HG03064 (cell line): Measurements from ENCODE around the gene DLX4.

ENCODE experiments used
- ATAC-seq: cut with Tn5 transposase; IDR thresholded peaks from one replicate; pipeline ENCODE4 v1.9.1; 2021; ENCODE audit warnings: low read depth; ENCODE audit not compliant: unreplicated experiment

Gene DLX4

DNA sequence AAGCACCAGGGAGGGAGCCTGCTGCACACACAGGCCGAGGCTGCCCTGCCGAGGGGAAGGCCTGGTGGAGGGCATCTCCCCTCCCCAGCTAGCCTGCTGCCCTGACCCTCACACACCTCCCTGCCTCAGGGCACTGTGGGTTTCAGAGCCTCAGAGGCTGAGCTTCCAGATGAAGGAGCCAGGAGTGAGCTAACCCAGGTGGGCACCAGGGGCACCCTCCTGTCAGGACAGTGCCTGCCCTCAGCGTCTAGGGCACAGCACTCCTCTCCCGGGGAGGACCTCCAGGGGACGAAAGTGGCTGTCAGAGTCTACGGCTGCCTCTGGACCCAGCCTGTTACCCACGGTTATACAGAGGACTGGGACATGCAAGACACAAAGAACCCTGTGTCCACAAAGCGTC, 22.8 kb upstream of the DLX4 start:
- no peak for ATAC-seq

DNA sequence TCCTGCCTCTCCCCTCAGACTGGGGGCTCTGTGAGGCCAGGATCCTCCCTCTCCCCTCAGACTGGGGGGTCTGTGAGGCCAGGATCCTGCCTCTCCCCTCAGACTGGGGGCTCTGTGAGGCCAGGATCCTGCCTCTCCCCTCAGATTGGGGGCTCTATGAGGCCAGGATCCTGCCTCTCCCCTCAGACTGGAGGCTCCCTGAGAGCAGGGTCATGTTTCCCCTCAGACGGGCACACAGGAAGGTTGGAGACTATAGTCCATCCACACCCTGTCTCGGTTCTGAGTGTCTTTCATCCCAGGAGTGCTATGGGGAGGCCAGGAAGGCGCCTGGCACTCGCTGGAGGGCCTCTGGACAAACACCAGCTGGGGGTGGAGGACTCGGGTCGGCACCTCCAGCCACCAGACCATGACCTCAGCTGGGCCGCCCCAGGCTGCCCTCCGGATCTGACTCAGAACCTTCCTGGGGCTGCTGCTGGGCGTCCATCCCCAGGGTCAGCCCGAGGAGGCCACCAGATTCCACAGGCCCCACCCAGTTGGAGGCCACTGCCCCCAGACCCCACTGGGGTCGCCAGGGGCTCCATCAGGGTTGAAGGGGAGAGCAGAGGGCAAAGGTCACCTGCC, 21.9 kb upstream of the DLX4 start:
- ATAC-seq = no peak

DNA sequence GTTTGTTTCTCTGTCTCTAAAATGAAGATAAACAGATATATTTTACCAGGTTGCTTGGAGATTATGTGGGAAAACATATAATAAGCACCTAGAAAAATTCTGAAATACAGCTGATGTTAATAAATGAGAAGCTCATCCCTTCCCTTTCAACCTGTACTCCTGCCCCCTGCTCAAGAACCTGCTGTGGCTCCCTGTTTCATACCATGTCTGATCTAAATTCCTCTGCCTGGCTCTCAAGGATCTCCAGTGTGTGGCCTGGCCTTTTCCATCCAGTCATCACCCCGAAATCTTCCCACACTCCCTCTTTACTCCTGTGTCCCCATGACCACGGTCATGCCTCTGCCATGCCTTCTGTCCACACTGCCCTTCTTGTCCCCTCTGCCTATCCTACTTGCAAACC, 19.4 kb upstream of the DLX4 start:
- no peak for ATAC-seq

DNA sequence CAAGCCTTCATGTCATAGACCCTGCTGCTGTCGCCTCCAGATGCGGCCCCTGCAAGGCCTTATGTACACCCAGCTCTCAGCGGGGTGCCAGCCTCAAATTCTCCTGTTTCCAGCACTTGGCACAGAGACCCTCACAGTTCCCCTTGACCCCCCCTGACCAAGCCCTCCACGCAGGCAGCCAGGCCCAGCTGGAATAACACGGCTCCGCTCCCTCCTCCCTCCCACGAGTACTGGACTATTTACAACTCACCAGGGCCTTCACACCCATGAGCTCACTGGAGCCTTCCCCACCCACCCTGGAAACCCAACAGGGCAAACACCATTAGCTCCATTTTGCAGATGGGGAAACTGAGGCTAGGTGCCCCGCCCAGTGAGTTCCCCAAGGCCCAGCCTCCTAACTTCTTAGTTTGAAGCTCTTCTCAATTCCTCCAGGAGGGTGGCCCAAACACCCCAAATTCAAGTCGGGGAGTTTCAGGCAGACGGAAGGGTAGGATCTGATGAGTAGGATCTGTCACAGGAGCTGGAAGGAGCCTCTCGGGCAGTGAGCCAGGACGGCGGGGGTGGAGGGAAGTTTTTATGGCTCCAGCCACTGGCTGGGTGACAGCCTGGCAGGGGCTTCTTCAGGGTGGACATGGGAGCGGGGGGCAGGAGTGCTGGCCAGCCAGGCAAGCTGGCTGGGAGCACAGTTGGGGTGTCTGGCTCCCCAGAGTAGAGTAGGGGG, 17.5 kb upstream of the DLX4 start:
- no peak for ATAC-seq

DNA sequence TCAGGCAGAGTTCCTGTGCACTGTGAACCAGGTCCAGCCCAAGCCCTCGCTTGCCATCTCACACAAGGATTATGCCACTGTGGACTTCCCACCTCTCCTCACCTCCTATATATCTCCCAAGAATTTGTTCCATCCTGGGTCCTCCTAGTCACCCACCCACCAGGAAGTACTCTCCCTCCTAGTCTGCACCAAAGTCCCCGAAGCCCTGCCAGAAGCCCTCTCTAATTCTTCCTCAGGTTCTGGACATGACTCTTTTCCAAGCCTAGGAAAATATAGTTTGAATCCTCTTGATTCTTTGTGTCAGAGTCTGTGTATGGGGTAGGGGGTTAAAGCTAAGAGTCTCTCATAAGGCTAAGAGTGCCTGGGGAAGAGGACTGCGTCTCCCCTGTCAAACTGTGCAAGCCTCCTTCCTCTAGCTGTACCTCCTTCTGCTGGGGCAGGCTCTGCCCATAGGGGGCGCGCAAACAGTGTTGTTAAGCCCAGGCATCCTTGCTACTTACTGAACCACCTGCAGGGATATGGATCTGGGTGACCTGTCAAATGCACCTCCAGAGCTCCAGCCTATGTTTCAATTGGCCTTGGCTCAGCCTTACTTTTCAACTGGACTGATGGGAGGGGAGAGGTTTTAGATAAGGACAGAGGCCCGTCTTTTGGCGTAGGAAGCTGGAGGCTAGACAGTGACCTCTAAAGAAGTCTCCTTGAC, 16.6 kb upstream of the DLX4 start:
- ATAC-seq = no peak

DNA sequence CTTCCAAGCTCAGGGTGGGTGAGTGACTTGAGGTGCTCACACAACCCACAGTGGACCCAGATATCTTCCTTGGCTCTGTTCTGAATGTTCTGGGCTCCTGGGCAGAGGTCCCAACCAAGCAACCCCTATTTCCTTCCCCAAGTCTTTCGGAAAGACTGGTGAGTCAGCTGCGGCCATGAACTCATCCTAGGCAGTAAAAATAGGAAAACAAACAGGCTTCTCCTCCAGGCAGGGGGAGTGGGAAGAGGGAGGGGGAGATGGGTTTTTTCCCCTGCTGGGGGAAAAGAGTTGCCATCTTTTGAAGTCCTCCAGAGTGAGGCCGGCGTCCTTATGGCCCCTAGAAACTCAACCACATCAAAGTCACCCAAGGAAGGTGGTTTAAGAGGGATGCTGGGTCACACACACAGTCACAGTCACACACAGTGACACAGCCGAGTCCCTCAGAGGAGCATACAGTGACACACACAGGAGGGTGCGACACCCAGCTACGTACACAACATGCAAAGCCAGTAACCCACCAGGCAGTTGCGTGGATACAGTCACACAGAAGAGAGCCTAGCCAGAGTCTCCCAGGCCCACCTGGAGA, 16.0 kb upstream of the DLX4 start:
- no peak for ATAC-seq

DNA sequence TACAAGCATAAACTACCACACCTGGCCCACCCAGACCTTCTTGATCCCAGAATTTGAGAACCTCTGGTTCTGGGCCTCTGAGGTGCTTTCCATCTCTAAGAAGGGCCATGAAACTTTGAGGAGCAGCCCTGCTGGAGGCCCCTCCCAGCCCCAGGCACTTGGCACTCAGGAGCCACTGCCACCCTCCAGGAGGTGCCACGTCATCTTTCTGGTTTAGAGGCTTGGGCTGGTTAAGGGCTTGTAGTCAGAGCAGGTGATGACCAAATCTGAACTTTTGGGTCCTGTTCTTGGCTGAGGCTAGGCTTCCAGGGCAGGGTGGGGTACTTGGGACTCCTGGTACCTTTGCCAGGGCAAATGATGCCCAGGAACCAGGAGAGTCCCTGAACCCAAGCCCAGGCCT, 13.8 kb upstream of the DLX4 start:
- no peak for ATAC-seq

DNA sequence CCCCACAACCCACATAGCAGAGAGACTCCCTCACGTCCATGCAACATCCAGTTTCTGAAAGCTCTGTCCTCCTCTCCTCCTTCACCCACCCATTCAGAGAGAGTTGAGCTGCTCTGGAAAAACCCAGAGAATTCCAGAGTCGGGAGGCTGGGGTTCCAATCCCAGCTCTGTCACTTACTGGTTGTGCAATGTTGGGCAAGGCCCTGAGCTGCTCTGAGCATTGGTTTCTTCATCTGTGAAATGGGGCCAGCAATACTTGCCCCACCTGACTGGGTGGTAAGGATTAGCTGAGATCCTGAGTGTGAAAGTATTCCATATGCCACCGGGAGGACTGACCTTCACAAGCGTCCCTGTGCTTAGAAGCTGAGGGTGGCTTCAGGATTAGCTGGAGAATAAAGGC, 12.2 kb upstream of the DLX4 start:
- ATAC-seq = no peak

DNA sequence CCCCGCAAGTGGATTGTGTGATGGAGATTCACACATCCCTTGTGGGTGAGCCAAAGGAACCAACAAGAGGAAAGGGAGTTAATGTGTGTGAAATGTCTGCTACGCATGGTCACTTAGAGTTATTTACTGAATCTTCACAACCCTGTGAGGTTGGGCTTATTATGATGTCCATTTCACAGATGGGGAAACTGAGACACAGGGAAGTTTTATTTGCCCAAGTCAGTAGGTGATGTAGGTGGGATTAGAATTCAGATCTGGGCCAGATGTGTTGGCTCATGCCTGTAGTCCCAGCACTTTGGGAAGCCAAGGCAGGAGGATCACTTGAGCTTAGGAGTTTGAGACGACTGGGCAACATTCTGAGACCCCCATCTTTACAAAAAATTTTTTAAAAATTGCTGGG, 11.6 kb upstream of the DLX4 start:
- no peak for ATAC-seq

DNA sequence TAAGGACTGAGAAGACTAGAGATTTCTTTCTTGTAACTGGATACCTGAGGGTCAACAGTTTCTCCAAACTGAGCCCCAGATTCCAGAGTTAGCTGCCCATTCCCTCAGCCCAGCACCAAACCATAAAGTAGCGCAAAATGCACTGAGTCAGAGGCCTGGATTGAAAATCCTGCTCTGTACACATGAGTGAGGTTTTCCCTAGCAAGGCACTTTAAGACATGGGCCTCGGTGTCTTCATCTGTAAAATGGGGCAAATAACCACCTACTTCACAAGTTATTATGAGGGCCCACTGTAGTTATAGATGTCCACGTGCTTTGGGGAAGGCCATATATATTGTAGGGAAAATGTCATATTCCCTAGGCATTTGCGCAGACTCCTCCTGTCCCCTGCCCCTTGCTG, 10.3 kb upstream of the DLX4 start:
- no peak for ATAC-seq

DNA sequence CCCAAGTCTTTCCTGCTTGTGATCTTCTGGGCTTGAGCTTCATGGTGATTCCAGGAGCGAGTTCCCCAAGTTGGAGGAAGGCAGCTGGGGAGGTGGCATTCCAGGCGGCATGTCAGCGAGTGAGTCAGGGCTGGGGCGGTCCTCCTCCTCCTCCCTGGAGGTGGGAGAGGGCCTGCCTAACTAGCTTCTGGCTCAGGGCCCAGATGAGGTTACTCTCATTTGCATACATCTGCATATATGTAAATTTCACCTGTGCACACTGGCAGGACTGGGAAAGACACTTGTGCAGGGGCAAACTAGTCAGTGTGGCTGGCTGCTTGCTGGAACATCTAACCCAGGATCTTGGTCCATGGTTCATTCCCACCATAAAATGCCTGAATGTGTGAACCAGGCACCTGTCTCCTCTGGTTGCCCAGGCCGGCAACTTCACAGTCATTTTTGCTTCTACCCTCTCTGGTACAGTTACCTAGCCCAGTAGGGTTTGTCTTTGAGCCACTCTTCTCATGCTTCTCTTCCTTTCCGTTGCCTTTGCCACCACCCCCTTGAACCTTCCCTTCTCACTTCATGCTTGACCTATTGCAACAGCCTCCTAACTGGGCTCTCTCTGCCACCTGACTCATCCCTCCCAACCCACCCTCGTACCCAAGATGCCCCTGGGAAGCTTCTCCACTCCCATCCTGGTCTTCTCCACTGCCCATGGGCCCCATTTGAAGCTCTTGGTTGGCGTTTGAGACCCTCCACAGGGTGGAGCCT, 9.6 kb upstream of the DLX4 start:
- no peak for ATAC-seq

DNA sequence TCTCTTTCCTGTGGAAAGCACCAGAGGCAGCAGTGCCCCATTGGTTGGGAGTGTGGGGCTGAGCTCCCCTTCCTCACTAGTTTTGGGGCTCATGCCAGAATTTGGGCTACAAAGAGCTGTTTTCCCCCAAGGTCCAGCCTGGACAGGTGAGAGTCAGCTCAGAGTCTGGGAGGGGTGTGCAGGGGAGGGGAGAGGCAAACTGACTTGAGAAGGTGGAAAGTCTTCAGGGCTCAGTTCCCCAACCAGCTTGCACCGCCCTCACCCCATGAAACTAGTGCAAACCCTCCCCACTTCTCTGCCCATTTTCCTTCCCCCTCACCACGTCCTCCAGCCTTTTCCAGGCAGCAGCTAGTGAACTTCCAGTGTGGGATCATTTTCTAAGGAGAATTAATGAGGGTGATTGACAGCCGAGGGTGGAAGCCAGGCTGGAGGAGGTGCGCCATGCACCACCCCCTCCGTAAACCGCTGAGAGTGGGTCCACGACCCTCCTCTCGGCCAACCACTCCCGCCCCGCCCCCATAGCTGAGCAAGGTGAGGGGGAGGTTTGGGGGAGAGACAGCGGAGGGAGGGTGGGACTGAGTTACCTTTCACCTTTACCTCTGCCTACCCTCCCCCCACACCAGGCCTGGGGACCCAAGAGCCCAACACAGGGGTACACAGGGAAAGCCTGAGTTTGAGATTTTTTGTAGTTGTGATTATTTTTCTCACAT, 6.2 kb upstream of the DLX4 start:
- no peak for ATAC-seq

DNA sequence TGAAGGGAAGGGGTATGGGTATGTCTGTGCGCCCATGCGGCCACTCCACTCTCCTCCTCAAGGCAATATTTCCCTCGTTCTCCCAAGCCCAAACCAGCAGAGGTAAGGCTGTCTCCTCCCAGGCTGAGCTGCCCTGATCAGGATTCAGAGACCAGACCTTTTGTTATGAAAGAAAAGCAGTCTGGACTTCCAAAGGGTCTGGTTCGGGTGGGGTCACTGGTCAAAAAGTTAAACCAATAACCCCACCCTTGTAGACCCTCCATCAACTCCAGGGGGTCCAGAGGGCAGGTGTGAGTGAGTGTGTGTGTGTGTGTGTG, 5.7 kb upstream of the DLX4 start:
- ATAC-seq = no peak

DNA sequence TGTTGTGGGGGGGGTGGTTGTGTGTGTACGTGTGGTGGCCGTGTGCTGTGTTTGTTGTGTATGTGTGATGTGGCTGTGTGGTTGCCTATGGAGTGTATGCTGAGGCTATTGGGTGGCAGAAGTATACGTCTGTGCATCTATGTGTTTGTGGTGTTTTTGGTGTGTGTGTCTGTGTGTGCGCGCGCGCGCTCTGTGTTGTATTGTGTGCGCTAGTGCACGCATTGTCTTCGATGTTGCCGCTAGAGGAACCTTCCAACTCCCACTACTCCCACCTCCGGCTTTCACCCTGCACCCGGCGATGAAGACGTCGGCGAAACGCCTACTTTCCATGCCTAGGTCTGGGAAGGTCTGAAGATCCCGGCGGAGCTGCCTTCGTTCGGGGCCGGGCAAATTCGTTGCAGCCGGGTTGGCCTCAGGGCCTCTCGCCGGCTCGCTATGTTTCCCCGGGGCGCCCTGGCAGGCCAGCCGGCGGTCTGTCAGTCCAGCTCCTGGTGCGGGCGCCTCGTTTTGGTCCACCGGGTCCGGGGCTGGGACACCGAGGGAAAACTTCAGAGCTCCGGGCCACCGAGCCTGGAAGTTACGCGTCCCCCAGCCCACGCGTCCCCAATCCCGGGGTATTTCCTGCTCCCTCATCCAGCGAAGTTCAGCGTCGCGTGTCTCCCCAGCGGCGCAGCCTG, 5.2 kb upstream of the DLX4 start:
- no peak for ATAC-seq

DNA sequence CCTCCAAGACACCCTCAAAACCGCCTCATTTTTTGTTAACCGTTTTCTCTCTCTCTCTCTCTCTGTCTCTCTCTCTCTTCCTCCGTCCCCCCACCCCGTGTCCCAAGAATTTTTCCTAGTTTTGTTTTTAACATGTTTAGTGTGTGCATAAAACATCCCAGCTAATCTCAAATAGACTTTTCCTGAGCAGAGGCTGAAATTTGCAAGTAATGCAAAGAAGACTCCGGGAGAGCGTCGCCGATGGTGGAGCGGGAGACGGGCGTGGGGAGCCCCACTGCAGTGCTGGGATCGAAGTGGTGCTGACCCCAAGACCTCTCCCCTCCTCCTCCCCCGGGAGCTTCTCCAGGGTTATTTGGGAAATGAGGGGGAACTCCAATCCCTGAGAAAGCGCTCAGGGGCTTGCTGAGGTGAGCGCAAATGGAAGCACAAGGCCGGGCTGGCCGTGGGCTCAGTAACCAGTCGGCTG, 4.7 kb upstream of the DLX4 start:
- ATAC-seq = no peak

DNA sequence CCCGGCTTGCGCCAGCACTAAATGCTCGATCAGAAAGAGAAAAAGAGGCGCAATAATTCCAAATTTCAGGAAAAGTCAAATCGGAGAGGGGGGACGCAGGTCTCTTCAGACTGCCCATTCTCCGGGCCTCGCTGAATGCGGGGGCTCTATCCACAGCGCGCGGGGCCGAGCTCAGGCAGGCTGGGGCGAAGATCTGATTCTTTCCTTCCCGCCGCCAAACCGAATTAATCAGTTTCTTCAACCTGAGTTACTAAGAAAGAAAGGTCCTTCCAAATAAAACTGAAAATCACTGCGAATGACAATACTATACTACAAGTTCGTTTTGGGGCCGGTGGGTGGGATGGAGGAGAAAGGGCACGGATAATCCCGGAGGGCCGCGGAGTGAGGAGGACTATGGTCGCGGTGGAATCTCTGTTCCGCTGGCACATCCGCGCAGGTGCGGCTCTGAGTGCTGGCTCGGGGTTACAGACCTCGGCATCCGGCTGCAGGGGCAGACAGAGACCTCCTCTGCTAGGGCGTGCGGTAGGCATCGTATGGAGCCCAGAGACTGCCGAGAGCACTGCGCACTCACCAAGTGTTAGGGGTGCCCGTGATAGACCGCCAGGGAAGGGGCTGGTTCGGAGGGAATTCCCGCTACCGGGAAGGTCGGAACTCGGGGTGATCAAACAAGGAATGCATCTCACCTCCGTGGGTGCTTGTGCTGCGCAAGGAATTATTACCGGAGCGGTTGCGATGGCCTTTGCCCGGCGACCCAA, 4.0 kb upstream of the DLX4 start:
- no peak for ATAC-seq

DNA sequence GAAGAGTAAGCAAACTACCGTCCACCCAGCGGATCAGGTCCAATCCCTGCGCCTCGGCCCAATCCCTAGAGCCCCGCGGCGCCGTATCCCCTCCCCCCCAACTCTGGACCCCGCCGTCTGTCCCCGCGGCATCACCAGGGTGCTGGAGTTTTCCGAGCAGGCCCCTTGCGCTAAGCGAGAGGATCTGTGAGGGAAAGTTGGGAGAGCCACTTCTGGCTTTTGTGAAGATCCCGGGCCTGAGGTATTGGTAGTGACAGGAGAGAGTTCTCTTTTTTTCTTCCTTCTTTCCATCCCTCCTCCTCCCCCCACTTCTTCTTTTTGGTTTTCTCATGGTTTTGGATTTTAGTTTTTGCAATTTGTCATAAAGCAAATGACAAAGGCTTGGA, 3.5 kb upstream of the DLX4 start:
- ATAC-seq = no peak

DNA sequence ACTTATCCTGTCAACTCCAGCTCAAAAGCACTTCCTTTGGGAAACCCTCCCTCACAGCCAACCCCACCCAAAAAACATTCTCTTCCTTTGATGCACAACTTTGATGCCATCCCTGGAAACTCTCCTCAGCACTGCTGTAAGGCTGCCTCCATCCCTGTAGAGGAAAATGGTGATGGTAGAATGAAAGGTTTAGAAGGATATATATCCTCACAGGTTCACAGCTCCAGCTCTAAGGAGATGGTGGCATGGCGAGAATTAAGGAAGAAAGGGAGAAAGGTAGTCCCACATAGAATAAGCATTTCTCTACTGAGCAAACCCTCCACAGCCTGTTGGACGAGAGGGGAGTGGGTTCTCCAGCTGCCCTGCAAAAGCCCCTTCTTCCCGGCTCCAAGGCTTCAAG, 2.2 kb upstream of the DLX4 start:
- ATAC-seq = no peak

DNA sequence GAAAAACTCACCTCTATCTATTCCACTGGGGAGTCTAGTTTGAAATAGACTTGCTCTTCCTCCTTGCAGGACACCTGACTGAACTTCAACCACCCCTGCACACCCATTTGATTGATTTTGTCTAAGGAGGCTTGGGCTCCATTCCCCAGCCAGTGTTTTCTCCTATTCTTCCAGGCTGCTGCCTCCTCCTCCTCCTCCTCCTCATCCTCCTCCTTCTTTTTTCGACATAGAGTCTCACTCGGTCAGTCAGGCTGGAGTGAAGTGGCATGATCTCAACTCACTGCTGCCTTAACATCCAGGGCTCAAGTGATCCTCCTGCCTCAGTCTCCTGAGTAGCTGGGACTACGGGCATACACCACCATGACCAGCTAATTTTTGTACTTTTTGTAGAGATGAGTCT, 1.8 kb upstream of the DLX4 start:
- no peak for ATAC-seq
